Stimulated activated effector memory CD8-positive, alpha-beta T cell treated with anti-CD3 and anti-CD28 coated beads, Interleukin-12 subunit alpha, Interleukin-12 subunit beta, amount 100 ng/mL, for 72 hours (primary cell): ENCODE data around the gene RBM28.

Source experiments
- ATAC-seq: fragments of 150-1000 bp; cut with Tn5 transposase; 2 replicates; pipeline ENCODE4 v1.10.0; 2021
- DNase-seq, 2 donors: peaks; one replicate each; pipeline ENCODE4 v3.0.0; 2021 to 2022; ENCODE audit warnings: low spot score in 2 of 2
- H3K27ac Mint-ChIP-seq: one replicate; pipeline ENCODE4 v1.8.0; 2022; ENCODE audit warnings: mild to moderate bottlenecking, mixed read lengths
- H3K36me3 Mint-ChIP-seq: one replicate; pipeline ENCODE4 v1.8.0; 2022; ENCODE audit warnings: mild to moderate bottlenecking, mixed read lengths
- H3K4me1 Mint-ChIP-seq: one replicate; pipeline ENCODE4 v1.8.0; 2022; ENCODE audit warnings: mixed read lengths
- H3K4me3 Mint-ChIP-seq: one replicate; pipeline ENCODE4 v1.8.0; 2022; ENCODE audit warnings: mild to moderate bottlenecking, mixed read lengths
- H3K9me3 Mint-ChIP-seq: one replicate; pipeline ENCODE4 v1.8.0; 2022; ENCODE audit warnings: mixed read lengths

The RBM28 gene

DNA sequence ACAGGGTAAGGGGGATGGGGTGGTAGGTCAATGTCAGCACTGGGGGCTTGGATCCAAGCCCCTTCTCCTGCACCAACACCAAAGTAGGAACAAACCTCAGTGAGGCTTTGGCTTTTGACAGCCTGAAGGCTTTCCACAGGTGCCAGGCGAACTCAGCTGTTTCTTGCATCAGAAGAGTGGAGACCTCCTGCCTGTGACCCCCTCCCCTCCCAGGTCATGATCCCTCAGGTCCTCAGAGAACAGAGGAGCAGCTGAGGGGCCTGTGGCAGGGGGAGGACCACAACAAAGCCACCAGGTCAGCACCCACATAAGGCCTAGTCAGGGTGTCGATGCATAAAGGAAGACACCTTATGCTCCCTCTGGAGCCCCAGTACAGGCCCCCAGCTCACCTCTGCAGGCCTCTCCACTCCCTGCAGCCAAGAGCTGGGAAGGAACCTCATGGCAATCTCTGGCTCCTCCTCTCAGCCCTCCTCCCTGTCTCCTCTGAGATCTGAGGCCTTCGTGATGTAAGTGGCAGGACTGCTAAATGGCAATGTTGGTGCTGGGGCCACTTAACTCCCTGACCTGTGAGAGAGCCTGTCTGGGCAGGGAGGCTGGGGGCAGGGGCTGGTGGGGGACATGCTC is 36.9 kb upstream of the RBM28 start:
- Mint-ChIP-seq H3K4me1 (no peaks in the 10 kb centered on the region), H3K4me3 (no peak overlapping the region), H3K36me3 (no peaks in the 10 kb centered on the region), H3K9me3 (no peaks in the 10 kb centered on the region), H3K27ac (no peak overlapping the region)
- no peak for ATAC-seq
- DNase-seq, result peak in 1 of 2 donors; percentile 43

DNA sequence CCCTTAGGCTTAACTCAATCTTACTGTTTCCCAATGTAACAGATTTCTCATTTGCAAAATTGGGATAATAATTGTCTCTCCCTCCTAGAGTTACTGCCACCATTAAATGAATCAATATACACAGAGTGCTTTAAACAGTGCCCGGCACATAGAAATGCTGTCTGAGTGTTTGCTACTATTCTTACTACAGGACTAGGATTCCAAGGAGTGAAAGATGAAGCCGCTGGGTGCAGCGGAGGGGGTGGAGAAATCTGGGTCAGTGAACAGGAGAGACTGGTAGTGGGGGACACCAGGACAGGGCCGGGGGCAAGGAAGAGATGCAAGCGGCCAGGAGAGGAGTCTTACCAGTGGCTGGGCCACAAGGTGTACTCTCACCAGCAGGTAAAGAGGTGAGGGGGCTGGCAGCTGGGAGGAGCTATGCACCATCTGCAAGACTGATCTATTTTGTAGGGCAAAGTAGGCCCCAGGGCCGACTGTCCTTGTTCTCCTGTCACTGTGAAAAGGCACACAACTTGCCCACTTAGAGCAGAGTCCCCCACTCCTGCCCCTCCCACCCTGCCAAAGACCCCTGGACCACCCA is 36.3 kb upstream of the RBM28 start:
- no peak overlapping the region for H3K27ac Mint-ChIP-seq
- DNase-seq, result no peak
- H3K9me3 Mint-ChIP-seq, result no peaks in the 10 kb centered on the region
- no peak for ATAC-seq
- H3K4me1 Mint-ChIP-seq, result no peaks in the 10 kb centered on the region
- no peaks in the 10 kb centered on the region for H3K36me3 Mint-ChIP-seq
- no peak overlapping the region for H3K4me3 Mint-ChIP-seq

DNA sequence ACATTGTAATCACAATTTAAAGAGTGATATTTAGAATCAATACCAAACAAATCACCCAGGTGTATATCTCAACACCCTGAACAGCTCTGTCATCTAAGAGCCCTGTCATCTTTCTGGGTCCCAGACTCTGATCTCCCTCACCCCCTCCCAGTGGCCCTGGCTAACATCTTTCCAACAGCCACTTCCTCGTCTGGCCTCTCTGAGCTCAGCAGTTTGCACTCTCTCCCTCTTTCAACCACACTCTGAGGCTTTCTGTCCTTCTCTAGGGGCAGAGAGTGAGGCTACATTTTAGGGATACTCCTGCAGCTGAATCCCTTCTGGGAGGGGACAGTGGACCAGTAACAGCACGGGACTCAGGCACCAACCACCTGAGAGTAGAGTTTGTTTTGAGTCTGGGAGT is 34.9 kb upstream of the RBM28 start:
- no peak overlapping the region for H3K27ac Mint-ChIP-seq
- DNase-seq (no peak), ATAC-seq (no peak)
- H3K36me3 Mint-ChIP-seq, result no peaks in the 10 kb centered on the region
- no peaks in the 10 kb centered on the region for H3K9me3 Mint-ChIP-seq
- H3K4me1 Mint-ChIP-seq, result no peaks in the 10 kb centered on the region
- H3K4me3 Mint-ChIP-seq, result no peak overlapping the region

DNA sequence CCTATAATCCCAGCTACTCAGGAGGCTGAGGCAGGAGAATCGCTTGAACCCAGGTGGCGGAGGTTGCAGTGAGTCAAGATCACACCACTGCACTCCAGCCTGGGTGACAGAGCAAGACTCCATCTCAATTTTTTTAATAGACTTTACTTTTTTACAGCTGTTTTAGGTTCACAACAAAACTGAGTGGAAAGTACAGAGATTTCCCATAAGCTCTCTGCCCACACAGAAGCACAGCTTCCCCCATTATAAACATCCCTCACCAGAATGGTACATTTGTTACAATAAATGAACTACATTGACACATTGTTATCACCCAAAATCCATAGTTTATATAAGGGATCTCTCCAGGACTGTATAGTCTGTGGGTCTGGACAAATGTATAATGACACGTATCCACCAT is 32.4 kb upstream of the RBM28 start:
- Mint-ChIP-seq H3K4me3 (no peak overlapping the region), H3K9me3 (no peaks in the 10 kb centered on the region), H3K36me3 (no peaks in the 10 kb centered on the region), H3K27ac (no peak overlapping the region), H3K4me1 (no peaks in the 10 kb centered on the region)
- no peak for ATAC-seq
- DNase-seq, result no peak

DNA sequence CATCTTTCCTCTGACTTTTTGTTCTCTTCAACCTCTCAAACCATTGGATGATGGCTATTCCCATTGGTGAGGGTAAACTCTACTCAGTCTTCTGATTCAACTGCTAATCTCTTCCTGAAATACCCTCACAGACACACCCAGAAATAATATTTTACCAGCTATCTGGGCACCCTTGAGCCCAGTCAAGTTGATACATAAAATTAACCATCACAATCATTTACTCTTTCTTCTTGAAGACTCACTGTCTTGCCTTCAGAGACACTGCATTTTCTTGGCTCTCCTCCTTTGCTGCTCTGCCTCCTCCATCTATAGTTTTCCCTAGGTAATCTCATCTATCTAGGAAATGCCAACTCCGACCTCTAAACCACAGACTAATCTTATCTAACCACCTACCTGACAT is 30.3 kb upstream of the RBM28 start:
- no peaks in the 10 kb centered on the region for H3K9me3 Mint-ChIP-seq
- H3K36me3 Mint-ChIP-seq, result no peaks in the 10 kb centered on the region
- H3K27ac Mint-ChIP-seq, result no peak overlapping the region
- no peak overlapping the region for H3K4me3 Mint-ChIP-seq
- no peak for ATAC-seq
- no peak for DNase-seq
- H3K4me1 Mint-ChIP-seq, result no peaks in the 10 kb centered on the region

DNA sequence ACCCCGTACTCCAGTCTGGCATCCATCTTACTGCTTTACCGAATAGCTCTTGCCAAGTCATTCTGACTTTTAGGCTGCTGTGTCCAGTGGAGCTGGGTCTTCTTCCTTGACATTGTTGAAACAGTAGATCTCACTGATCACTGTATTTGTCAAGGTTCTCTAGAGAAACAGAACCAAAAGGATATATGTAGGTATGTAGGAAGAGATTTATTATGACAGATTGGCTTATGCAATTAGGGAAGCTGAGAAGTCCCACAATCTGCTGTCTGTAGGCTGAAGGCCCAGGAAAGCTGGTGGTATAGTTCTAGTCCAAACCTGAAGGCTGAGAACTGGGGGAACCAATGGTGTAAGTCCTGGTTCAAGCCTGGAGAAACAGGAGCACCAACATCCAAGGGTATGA is 29.9 kb upstream of the RBM28 start:
- Mint-ChIP-seq H3K9me3 (no peaks in the 10 kb centered on the region), H3K4me1 (no peaks in the 10 kb centered on the region), H3K27ac (no peak overlapping the region)

DNA sequence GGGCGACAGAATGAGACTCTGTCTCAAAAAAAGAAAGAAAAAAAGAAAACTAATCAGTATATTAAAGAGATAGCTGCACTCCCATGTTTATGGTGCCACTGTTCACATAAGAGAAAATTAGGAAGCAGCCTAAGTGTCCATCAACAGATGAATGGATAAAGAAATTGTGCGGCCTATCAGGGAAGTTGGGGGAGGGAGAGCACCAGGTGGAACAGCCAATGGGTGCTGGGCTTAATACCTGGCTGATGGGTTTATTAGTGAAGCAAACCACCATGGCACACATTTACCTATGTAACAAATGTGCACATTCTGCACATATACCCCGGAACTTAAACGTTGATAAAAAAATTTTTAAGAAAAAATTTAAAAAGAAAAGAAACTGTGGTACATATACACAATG is 26.8 kb upstream of the RBM28 start:
- H3K27ac Mint-ChIP-seq, result no peak overlapping the region
- no peaks in the 10 kb centered on the region for H3K36me3 Mint-ChIP-seq
- H3K4me1 Mint-ChIP-seq, result no peaks in the 10 kb centered on the region
- H3K4me3 Mint-ChIP-seq, result no peak overlapping the region
- no peak for DNase-seq
- no peaks in the 10 kb centered on the region for H3K9me3 Mint-ChIP-seq
- no peak for ATAC-seq

More for the DNA sequence above, 29.9 kb upstream of the RBM28 start:
- ATAC-seq (no peak), DNase-seq (no peak)
- no peaks in the 10 kb centered on the region for H3K36me3 Mint-ChIP-seq
- H3K4me3 Mint-ChIP-seq, result no peak overlapping the region

DNA sequence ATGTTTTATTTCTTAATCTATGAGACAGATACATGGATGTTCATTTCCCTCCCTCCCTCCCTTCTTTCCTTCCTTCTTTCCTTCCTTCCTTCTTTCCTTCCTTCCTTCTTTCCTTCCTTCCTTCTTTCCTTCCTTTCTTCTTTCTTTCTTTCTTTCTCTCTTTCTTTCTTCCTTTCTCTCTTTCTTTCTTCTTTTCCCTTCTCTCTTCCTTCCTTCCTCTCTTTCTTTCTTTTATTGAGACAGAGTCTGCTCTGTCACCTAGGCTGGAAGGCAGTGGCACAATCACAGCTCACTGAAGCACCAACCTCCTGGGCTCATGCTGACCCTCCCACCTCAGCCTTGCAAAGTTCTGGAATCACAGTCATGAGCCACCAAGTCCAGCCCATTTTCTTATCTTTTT is 23.3 kb upstream of the RBM28 start:
- ATAC-seq, result no peak
- H3K4me3 Mint-ChIP-seq, result no peak overlapping the region
- H3K4me1 Mint-ChIP-seq, result peaks cover 8% of the 10 kb centered on the region
- no peak overlapping the region for H3K27ac Mint-ChIP-seq
- no peaks in the 10 kb centered on the region for H3K9me3 Mint-ChIP-seq
- H3K36me3 Mint-ChIP-seq, result no peaks in the 10 kb centered on the region
- DNase-seq, result no peak

DNA sequence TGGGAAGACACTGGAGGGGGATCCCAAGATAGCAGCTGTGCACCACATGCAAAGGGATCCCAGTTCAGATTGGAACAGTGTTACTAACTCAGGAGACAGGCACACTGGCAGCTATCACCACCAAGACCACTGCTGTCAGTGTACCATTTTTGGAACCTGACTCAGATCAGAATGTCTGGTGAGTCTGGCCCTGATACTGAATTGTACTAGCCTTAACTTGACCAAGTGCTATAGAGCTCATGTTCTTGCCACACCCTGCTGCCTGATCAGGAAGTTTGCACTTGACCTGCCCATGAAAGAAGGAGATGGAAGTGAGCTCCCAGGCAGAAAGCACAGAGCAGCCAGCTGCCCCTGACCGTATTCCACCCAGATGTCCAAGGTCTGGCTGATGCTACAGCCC is 22.6 kb upstream of the RBM28 start:
- no peak for ATAC-seq
- Mint-ChIP-seq H3K4me1 (peaks cover 14% of the 10 kb centered on the region), H3K4me3 (no peak overlapping the region), H3K36me3 (no peaks in the 10 kb centered on the region), H3K27ac (no peak overlapping the region), H3K9me3 (no peaks in the 10 kb centered on the region)
- no peak for DNase-seq

DNA sequence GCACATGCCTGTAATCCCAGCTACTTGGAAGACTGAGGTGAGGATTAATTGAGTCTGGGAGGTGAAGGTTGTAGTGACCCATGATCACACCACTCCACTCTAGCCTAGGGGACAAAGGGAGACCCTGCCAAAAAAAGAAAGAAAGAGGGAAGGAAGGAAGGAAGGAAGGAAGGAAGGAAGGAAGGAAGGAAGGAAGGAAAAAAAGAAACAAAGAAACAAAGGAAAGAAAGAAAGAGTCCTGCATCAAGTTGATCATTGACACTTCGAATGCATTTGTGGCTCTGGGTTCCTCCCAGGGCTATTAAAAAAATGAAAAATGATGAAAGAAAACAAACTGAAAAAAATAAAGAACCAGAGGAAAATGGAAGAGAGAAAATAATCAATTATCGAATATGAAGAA is 21.7 kb upstream of the RBM28 start:
- Mint-ChIP-seq H3K27ac (no peak overlapping the region), H3K4me3 (no peak overlapping the region), H3K36me3 (no peaks in the 10 kb centered on the region), H3K9me3 (no peaks in the 10 kb centered on the region), H3K4me1 (peaks cover 22% of the 10 kb centered on the region)
- ATAC-seq (no peak), DNase-seq (no peak)

DNA sequence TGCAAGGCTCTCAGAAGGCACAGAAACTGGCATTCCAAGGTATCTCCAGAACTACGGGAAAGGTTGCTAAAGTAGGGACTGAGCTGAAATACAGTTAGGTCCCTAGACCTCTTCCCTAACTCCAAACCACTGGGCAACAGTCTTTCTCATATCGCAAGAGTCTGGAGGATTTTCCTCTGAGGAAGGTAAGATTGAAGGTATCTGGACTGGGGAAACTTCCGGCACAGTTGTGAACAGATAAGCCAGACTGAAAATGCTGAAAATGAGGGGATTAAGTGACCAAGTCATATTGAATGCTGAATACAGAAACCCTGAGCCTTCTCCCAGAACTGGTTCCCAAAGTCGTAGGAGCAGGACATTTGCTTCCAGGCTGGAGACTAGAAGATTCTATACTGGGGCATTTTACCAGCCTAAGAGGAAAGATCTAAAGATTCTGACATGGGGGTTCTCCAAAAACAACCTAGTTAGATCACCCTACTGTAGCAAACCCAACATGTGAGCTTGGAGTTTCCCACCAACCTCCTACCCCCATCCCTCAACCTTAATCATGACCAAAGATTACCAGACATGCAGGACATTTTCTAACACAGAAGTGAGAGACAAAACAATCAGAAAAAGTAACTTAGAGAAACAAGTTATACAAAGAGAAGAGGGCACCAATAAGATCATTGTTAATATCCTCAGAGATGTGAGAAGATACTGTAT is 20.6 kb upstream of the RBM28 start:
- H3K9me3 Mint-ChIP-seq, result no peaks in the 10 kb centered on the region
- H3K36me3 Mint-ChIP-seq, result no peaks in the 10 kb centered on the region
- DNase-seq (no peak), ATAC-seq (no peak)
- H3K4me3 Mint-ChIP-seq, result no peak overlapping the region
- H3K27ac Mint-ChIP-seq, result no peak overlapping the region
- H3K4me1 Mint-ChIP-seq, result peaks cover 23% of the 10 kb centered on the region

DNA sequence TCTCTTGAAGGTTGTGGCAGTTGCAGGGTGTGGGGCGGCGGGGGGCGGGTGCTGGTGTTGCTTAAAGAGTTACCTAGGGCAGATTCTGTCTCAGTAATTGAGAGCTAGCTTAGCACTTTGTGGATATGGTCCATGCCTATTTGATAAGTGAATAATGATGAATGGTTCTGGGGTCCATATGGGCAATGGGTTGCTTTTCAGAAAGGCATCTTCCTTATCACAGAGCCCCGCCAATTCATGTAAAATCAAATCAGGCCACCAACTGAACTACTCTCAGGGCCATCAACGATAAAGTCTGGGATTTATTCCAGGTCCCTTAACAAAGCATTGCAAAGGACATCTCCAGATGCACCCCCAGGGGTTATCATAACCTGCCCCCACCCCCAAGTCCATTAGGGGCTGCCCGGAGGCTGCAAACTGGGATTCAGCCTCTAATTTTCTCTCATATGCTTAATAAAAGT is 19.6 kb upstream of the RBM28 start:
- no peaks in the 10 kb centered on the region for H3K36me3 Mint-ChIP-seq
- ATAC-seq, result no peak
- no peak overlapping the region for H3K4me3 Mint-ChIP-seq
- DNase-seq, result no peak
- H3K9me3 Mint-ChIP-seq, result no peaks in the 10 kb centered on the region
- no peak overlapping the region for H3K27ac Mint-ChIP-seq
- peaks cover 23% of the 10 kb centered on the region for H3K4me1 Mint-ChIP-seq

DNA sequence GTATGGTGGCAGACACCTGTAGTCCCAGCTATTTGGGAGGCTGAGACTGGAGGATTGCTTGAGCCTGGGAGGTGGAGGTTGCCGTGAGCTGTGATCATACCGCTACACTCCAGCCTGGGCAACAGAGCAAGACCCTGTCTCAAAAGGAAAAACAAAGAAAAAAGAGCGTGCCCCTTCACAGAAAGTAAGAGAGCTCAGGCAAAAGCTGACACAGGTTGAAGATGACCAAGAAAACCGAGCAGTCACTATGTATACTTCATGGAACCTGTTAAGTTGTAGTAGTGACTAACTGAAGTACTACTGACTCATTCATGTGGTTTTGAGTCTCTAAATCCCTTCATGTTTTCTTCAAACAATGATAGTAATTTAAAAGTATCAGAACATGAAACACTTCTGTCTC is 19.0 kb upstream of the RBM28 start:
- no peak for DNase-seq
- H3K4me1 Mint-ChIP-seq, result peaks cover 23% of the 10 kb centered on the region
- peak; percentile 92 for ATAC-seq
- H3K36me3 Mint-ChIP-seq, result no peaks in the 10 kb centered on the region
- H3K27ac Mint-ChIP-seq, result no peak overlapping the region
- no peaks in the 10 kb centered on the region for H3K9me3 Mint-ChIP-seq
- peak overlapping the region; percentile 84 for H3K4me3 Mint-ChIP-seq

DNA sequence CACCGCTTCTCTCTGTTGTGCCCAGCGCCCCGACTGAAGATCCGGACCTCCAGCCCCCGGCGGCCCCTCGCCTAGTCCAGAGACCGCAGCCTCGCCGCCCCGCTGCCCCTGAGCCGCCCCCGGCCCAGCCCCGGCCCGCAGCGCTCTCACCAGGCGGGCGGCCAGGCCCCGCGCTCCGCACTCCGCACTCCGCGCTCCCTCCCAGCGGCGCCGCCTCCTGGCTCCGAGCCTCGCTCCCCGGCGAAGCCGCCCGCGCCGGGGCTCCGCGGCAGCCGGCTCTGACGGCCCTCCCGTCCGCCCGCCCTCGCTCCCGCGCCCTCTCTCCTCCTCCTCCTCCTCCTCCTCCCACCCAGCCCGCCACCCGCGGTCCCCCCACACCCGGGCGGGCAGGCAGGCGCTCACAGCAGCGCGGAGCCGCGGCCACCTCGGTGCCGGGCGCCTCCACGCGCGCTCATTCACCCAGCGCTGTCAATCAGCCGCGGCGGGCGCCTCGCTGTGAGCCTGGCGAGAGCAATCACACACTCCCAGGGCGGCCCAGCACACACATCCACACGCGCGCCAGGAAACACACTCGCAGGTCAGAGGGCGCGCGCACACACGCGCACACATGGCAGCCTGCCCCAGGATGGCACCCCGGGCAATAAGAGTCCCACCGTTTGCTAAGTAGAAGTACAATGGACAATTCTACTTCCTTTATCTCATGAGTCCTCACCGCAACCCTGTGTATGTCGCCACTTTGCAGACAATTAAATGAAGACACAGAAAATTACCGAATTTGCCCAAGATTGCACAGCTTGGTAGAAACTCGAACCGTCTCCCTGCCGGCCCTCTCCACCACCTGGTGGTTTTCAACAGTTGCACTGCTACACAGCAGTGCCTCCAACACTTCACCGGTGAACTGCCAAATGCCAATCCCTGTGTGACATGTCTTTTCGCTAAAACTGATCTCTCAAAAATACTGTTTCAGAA is 18.0 kb upstream of the RBM28 start, which contains the start of gene PRRT4:
Gene PRRT4 (minus strand): TSS at position 280 of the 969 bp plus-strand sequence.
- H3K4me3 Mint-ChIP-seq, result peak within 1 kb of the TSS; percentile 84
- no peak within 1 kb of the TSS for H3K27ac Mint-ChIP-seq
- peak in 1 of 2 donors; percentile 22 for DNase-seq
- peaks cover 23% of the 10 kb centered on the region for H3K4me1 Mint-ChIP-seq
- no peaks in the 10 kb centered on the region for H3K36me3 Mint-ChIP-seq
- ATAC-seq, result peak; percentile 65
- H3K9me3 Mint-ChIP-seq, result no peaks in the 10 kb centered on the region

DNA sequence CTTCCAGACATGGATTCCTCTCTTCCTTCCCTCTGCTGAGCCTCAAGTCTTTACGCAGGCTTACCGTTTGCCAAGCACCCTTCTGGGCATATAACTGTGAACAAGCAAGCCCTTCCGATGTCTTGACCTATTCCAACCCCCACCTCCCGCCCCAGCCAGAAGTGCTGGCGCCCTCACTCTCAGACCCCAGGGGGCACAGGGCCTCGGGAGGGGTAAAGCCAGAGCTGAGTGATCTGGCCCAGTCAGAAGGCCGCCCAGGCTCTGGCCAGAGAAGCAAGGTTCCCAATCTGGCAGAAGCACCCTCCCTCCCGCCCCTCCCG is 16.6 kb upstream of the RBM28 start:
- no peak overlapping the region for H3K27ac Mint-ChIP-seq
- DNase-seq (no peak), ATAC-seq (no peak)
- peak overlapping the region; percentile 84 for H3K4me3 Mint-ChIP-seq
- H3K36me3 Mint-ChIP-seq, result no peaks in the 10 kb centered on the region
- H3K9me3 Mint-ChIP-seq, result no peaks in the 10 kb centered on the region
- peaks cover 29% of the 10 kb centered on the region for H3K4me1 Mint-ChIP-seq
